ENCODE measurements around the gene TSPAN5.

Gene TSPAN5

GRCh38 chr4:98672583-98673287 is 14.3 kb upstream of the TSPAN5 start:
- DNase-seq = no peak

- no peak for DNase-seq
Measured at GRCh38 chr4:98671131-98671530, 12.7 kb upstream of the TSPAN5 start.

- no peak for DNase-seq
Measured at GRCh38 chr4:98670186-98670585, 11.8 kb upstream of the TSPAN5 start.

- DNase-seq = no peak
Measured at GRCh38 chr4:98669577-98669976, 11.2 kb upstream of the TSPAN5 start.

GRCh38 chr4:98664959-98665358 is 6.5 kb upstream of the TSPAN5 start:
- DNase-seq = no peak

GRCh38 chr4:98663226-98664006 is 5.0 kb upstream of the TSPAN5 start:
- no peak for DNase-seq

GRCh38 chr4:98662626-98663225 is 4.3 kb upstream of the TSPAN5 start:
- no peak for DNase-seq

GRCh38 chr4:98662055-98662453 is 3.6 kb upstream of the TSPAN5 start:
- no peak for DNase-seq

- DNase-seq = no peak
Measured at GRCh38 chr4:98661371-98662054, 3.1 kb upstream of the TSPAN5 start.

- no peak for DNase-seq
Measured at GRCh38 chr4:98659741-98660462, 1.5 kb upstream of the TSPAN5 start.

GRCh38 chr4:98659106-98659592 is 738 bp upstream of the TSPAN5 start:
- no peak for DNase-seq

- DNase-seq = peak; percentile 76
Measured at GRCh38 chr4:98657531-98658286, 702 bp downstream of the TSPAN5 start.

- DNase-seq = no peak
Measured at GRCh38 chr4:98656886-98657285, 1.5 kb downstream of the TSPAN5 start.

GRCh38 chr4:98656443-98656842 is 2.0 kb downstream of the TSPAN5 start:
- DNase-seq = no peak

- DNase-seq = no peak
Measured at GRCh38 chr4:98653890-98654867, 4.2 kb downstream of the TSPAN5 start.

- no peak for DNase-seq
Measured at GRCh38 chr4:98652996-98653395, 5.4 kb downstream of the TSPAN5 start.

- no peak for DNase-seq
Measured at GRCh38 chr4:98648602-98649001, 9.8 kb downstream of the TSPAN5 start.

- no peak for DNase-seq
Measured at GRCh38 chr4:98646422-98646821, 12.0 kb downstream of the TSPAN5 start.

GRCh38 chr4:98645527-98645926 is 12.9 kb downstream of the TSPAN5 start:
- DNase-seq = no peak

- DNase-seq = no peak
Measured at GRCh38 chr4:98643755-98644154, 14.7 kb downstream of the TSPAN5 start.

All from midbrain (tissue), 1 donor.